ENCODE measurements around the gene REEP2. TPM values are rescaled to one million over a fixed set of nuclear protein-coding genes. Genes with fewer than 3 reads are reported as not detected.

Gene REEP2
- total RNA-seq, 1 donor from 2014 or later = 71.0 TPM

DNA sequence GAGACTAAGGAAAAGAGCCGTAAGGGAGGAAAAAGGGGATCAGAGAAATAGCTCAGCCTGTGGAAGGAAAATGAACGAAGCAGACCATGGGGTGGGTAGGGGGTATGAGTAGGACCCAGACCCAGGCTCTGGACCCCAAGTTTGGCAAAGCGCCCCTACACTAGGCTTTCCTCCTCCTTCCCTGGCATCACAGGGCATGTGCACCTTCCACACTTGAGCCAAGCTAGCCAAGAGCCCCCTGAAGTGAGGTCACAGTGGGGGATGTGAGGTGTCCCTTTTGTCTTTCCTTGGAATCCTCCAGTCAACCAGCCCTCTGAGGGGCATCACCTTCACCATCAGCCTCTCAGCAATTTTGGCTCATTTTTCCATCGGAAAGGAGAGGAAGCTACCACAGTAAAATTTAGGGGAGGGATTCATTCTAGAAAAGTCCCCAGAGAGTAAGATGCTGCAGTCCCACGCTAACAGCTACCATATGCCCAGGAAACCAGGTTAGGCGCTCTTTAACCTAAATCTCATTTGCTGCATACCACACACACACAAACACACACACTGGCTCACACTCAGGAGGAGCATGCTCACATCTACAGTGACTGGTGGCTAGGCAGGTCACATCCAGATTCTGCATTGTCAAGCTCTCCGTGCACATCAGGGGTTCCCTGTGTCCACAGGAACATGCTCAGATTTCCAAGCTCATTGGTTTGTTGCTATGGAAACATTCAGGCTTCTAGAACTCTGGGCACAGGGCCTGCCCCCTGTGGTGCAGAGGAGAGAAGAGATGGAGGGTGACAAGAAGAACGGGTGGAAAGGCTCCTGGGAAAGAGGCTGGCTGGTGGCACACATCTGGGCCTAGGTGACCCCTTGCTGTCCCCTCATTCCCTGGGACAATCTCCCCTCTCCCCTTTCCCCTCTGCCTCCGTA is 9.9 kb downstream of the REEP2 start:
- DNase-seq = no peak

DNA sequence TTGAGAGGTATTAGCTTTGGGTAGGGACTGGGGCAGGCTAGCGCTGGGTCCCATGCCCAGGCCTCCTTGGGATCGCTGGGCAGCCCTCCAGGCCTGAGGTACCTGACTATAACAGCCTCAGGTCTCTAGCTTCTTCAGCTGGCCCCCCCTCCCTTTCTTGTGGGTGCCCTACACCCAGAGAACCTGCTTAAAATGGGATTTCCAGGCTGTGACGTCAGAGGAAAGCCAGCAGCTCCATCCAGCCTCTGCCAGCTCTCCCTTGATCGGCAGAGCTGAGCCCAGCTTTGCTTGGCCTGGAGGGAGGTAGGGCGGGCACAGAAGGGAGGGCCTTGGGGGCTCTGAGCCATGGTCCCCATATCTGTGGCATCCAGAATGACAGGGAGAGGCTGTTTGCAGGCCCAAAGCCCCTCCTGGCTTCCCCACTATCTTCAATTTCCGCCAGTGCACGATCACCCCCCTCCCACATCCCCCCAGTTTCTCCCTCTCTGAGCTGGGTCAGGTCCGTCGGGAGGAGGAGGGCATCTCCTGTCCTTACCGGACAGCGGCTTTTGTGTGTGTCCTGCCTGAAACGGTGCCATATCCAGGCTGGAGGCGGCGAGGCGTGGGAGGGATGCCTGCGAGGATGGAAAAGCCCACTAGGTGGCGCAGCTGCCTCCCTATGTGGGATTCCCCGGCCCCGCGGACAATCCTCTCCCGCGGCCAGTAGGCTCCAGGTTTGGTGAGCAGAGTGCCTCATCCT is 10.8 kb downstream of the REEP2 start:
- peak; percentile 78 for DNase-seq

DNA sequence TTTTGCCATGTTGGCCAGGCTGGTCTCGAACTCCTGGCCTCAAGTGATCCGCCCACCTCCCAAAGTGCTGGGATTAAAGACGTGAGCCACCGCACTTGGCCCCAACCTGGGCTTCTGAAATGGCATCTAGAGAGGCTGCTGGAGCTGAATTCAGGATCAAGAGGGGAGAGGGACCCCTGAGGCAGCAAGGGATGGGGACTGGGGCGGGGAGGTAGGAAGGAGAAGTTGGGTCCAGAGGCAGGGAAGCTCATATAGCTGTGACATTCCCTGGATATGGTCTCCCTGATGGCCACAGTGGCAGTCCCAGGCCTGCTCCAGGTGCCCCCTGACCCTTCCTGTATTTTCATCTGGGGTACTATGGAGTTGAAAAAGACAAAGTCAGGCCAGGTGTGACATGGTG is 12.1 kb downstream of the REEP2 start:
- DNase-seq = no peak

DNA sequence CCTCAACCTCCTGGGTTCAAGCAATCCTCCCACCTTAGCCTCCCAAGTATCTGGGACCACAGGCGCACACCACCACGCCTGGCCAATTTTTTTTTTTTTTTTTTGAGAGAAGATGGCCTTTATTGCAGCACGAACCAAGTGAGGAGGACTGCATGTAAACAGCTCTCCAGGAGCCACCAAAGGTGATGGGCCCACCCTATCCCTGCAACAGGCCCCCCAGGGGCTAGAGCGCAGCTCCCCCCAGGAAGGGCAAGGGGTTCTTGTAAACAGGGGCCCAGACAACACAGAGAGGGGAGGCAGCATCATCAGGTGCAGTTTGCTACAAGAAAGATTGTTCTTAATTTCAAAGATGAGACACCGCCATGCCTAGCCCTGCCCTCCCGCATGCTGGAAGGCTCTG is 13.9 kb downstream of the REEP2 start:
- no peak for DNase-seq

DNA sequence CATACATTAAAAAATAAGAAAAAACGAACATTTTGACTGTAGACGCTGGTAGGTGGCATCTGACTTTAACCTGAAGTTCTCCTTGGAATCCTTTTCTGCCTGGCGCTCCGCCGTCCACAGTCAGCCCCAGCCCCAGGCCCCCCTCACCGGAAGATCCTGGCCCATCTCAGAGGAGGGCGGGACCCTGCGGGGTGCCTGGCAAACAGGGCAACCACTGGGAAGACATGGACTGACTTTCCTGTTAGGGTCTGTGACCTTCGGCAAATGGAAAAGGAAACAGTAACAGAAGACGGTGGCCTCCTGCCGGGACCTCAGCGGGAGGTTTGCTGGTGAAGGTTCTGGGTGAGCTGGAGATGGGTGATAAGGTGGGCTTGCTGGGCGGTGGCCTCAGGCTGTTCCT is 14.7 kb downstream of the REEP2 start:
- no peak for DNase-seq

DNA sequence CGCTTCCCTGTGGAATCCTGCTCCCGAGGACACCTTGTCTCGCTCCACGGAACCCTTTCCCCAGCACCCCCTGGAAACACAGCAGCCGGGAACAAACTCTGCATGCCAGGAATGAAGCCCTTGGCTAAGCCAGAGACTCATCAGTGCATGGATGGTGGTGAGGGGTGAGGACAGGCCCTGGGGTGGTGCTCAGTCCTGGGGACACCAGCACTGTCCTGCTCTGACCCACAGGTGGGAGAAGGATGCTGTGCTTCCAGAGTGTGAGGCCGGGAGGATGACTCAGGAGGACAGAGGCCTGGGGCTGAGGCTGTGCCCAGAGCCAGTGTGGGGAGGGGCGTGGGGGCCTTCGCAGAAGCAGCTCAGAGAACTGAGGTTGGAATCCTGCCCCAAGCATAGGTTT is 15.3 kb downstream of the REEP2 start:
- no peak for DNase-seq

DNA sequence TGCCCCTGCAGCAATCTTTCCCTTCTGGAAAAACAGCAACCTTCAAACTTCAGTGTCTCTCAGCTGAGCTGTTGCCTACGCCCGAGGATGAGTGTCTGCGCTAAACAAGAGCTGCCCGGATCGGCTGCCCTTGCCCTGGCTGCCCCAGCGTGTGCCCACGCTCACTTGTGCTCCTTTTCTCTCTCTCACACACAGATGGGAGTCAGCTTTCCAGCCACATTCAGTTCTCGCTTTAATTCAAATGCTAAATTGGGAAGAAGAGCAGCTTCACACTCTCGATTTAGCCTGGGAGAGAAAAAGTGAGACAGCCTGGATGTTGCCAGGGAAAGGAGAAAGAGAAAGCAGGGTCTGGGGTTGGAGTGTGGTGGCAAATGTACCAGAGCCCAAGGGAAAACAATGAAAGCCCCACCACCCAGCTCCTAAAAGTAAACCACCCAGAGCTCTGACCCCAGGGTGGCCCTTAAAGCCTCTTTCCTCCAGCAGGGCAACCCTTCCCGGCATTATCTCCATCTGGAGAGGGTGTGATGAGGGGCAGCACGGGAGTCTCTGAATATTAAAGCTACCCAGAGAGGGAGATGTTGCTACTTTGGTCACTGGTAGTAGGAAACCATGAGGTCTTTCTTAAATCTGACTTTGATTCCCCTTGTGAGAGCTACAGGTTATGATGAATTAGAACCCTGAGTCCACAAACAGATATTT is 16.5 kb downstream of the REEP2 start:
- peak; percentile 61 for DNase-seq

DNA sequence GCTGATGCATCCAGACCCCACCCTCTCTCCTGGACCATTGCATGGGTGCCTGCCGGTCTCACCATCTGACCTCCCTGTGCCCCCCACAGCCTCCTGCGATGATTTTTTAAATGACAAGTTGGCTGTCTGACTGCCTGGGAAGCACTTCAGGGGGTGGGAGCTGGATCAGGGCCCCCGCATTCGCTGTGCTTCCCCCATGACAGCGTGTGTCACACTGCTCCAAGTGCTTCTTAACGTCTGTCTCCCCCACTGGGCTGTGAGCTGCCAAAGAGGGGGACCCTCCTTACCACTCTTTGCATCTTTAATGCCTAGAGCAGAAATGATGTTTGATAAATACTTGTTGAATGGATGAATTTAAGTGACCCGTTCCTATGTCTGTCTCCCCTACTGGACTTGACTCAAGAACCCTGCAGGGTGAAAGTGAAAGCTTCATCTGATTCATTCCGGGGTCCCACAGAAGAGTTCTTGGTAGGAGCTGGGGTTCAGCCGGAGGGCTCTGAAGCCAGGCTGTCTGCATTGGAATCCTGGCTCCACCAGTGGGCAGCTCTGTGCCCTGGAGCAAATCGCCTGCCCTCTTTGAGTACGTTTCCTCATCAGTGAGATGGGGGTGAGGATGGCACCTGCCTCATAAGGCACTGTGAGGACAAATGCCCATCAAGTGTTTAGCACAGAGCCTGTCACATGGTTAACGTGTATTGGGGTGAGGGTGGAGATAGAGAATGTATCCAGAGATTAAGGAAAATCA is 18.8 kb downstream of the REEP2 start:
- no peak for DNase-seq

DNA sequence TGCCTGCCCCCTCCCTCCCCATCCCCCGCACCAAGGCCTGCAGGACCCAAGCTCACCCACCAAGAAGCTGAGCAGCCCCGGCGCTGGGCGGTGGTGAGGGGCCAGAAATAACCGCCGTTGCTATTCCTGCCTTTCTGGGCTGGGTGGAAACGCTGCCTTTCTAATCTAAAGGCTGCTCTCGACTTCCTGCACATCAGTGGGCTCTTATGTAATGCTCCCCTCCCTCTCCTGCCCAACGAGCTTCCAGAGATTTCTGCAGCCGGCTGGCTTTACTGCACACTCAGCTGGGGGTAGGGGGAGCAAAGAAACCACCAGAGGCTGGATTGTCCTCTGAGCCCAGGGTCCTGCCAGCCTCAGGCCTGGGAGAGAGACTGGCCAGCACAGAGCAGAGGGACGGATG is 19.5 kb downstream of the REEP2 start:
- peak; percentile 48 for DNase-seq

DNA sequence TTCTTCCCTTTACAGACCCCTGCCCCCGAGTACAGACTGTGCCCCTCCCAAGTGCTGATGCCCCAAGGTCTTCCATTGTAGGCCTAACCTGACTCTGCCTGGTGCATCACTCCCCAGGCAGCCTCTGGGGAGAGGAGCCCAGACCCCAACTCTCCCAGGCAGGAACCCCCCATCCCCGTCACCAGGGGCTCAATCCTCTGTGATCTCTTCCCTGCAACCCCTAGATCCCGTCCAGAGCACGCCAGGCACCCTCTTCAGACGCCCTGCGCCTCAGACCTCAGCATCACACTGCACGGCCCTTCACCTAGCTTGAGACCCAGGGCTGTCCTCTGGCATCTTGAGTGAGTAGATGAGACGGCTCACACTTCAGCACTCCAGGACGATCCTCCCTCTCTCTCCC is 20.0 kb downstream of the REEP2 start:
- no peak for DNase-seq

DNA sequence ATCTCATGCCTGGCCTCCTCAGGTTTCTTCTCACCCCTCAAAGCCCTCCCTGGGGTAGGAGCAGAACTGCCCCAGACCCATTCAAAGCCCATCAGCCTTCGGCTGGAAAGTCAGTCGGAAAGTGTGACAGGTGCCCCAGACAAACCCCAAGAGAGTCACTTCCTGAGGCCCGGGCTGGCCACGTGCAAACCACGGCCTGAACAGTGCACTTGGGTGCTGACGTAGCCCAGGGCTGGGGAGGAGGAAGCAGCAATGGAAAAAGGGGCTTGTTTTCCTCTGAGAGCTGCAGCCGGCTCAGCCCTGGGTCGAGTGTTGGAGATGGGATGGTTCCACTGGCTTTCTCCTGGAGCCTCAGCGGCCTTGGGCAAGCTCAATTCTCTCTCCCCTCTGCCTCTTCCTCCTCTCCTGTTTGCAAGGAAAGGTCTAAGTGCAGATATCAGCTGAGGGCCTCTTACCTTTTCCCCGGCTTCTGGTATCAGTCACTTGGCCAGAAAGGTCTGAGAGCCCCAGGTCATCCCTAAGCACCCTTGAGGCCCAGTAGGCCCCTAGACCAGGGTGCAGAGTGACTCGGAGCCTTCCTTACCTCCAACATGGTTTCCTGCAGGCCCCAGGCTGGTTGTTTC is 20.6 kb downstream of the REEP2 start:
- DNase-seq = no peak

DNA sequence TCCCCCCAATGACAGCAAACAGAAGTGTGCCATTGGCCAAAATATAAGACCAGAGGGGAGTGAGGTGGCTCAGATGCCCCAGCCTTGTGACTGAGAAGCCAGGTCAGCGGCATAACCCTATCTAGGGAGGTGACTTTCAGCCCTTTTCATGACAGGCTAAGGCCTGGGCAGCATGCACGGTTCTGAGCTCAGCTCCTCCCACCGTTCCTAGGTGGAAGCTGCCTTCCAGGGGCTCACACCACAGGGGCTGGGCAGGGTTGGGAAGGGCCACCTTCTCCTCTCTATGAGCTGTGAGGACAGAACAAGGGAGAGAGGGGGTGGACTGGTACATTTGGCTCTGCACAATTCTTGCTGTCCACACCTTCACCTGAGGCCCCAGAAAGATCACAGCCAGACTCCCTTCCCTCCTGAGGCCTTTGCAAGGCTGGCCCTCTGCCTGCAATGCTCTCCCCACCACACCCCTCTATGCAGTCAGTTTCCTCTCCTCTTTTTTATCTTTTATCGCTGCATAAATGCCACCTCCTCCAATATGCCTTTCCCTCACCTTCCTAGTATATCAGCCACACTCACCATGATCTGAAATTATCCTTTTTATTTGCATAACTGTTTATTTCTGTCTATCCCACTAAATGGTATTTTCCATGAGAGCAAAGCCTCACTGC is 21.3 kb downstream of the REEP2 start:
- no peak for DNase-seq

DNA sequence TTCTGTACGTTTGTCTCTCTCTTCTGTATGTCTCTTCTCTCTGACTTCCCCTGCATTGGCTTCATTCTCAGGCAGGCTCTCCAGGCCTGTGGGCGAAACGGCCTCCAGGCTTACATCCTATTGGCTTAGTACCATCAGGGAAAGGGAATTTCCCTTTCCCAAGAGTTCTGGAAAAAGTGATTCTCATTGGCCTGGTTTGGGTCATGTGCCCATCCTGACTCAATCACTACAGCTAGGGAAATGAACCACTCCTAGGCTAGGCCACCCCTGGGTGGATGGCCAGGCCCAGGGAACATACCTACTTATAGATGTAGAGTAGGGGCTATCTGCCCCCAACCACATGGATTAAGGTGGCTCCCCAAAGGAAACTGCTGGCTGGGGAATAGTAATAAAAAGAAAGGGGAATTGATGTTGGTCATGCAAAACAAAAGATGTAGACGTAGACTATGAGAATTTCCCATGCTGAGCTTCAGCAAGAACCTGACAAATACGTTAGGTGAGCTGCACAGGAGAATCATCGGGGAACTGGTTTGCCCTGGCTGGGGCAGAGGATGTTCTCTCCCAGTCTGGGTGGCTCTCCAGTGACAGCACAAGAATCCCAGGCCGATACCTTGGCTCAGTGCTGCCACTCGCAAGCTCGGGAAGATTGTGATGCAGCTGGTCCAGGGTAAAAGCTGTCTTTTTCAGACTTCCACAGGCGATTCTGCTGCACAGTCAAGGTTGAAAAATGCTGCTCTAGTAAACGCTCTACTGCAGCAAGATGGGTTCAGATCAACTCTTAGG is 22.7 kb downstream of the REEP2 start:
- DNase-seq = peak; percentile 30

DNA sequence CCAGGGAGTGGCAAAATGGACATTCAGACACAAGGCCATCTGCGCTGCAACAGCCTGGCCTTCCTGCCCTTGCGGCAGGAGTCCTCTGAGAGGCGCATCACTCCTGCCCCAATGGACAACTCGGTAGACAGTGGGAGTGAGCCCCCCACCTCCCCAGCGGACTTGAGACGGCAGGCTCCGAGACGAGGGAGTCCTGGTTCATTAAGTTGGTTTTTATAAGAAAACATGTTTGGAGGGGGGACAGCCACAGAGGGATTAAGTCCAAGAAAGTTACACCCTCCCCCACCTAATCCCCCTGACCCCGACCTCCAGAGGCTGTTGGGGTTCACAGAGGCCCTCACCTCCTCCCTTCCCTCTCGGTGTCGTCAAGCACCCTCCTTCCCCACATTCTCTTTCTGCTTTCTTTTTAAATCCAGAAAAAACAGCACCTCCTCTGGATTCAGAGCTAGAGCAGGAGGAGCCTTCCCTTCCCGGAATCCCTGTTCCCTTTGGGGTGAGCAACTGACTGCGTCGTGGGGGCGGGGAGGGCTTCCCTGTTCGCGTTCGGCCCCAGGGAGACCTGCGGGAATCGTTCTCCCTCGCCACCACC is 24.7 kb downstream of the REEP2 start:
- DNase-seq = no peak

DNA sequence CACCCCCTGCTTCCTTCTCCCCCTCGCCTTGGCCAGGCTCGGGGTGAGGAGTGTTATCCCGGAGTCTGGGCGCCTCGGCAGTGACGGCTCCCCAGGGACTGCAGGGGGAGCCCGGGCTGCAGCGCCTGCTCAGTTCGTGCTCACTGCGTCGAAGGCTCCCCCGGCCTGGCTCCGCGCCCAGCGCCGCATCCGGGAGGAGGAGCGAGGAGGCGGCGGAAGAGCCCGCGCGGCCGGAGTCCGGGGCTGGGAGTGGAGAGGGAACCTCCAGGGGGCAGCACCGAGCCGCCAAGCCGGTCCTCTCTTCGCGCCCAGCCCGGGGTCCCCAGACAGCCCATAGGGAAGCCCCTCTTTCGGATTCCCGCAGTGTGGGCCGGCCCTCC is 25.1 kb downstream of the REEP2 start:
- DNase-seq = peak; percentile 90

DNA sequence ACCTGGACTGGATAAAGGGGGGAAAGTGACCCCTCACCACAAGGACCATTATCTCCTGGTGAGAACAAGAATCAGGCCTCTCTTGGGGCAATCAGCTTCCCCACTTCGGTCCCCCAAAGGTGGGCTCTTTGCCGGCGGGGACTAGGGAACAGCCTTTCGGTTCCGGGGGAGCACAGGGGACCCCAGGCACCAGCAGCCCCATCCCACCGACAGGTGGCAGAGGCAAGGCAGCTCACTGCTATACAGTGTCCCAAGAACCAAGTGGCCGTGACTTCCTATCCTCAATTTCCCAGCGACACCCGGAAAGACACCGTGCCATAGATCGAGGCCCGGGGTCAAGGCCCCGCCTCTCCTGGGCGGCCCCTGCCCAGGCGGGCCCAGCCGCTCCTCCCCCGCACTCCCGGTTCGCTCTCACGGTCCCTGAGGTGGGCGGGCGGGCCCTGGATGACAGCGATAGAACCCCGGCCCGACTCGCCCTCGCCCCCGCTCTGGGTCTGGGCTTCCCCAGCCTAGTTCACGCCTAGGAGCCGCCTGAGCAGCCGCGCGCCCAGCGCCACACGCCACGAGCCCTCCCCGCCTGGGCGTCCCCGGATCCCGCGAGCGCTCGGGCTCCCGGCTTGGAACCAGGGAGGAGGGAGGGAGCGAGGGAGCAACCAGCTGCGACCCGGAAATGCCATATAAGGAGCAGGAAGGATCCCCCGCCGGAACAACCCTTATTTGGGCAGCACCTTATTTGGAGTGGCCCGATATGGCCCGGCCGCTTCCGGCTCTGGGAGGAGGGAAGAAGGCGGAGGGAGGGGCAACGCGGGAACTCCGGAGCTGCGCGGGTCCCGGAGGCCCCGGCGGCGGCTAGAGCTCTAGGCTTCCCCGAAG is 25.8 kb downstream of the REEP2 start:
- peak; percentile 97 for DNase-seq

DNA sequence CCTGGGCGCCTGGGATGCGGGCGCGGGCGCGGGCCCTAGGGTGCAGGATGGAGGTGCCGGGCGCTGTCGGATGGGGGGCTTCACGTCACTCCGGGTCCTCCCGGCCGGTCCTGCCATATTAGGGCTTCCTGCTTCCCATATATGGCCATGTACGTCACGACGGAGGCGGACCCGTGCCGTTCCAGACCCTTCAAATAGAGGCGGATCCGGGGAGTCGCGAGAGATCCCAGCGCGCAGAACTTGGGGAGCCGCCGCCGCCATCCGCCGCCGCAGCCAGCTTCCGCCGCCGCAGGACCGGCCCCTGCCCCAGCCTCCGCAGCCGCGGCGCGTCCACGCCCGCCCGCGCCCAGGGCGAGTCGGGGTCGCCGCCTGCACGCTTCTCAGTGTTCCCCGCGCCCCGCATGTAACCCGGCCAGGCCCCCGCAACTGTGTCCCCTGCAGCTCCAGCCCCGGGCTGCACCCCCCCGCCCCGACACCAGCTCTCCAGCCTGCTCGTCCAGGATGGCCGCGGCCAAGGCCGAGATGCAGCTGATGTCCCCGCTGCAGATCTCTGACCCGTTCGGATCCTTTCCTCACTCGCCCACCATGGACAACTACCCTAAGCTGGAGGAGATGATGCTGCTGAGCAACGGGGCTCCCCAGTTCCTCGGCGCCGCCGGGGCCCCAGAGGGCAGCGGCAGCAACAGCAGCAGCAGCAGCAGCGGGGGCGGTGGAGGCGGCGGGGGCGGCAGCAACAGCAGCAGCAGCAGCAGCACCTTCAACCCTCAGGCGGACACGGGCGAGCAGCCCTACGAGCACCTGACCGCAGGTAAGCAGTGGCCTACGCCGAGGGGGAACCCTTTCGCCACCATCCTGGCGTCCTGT is 26.6 kb downstream of the REEP2 start, which contains the start of gene EGR1:
EGR1 (plus strand) TSS at position 219 of the 864 bp plus-strand sequence; CDS start at position 502, 283 bp downstream.
- DNase-seq = peak; percentile 95
